A549 (cell line): Measurements from ENCODE around the gene POLR2J. TPM values are rescaled to one million over a fixed set of nuclear protein-coding genes. Genes with fewer than 3 reads are reported as not detected.
A peak's percentile ranks its signal among the peaks of the same experiment; 100 is the strongest.

Source experiments
- ATAC-seq, 2 experiments: fragments of 200-7000 bp in 1 of 2; fragments of >200 bp in 1 of 2; cut with Nextera tagmentation in 1 of 2; cut with Tn5 transposase in 1 of 2; 3 replicates each; pipeline versions ENCODE4 v1.8.0 to v1.9.1; 2018 to 2020; ENCODE audit warnings: mild to moderate bottlenecking in 1 of 2, moderate library complexity in 1 of 2
- CTCF ChIA-PET: fragments of 300-600 bp; sonication (Branson Sonifier 250); formaldehyde crosslinking; extraction: SDS; loops from one replicate; lab custom pipeline; 2021; ENCODE audit warnings: antibody characterized with exemption, inconsistent platforms; lab: Yijun Ruan, JAX
- POLR2A ChIA-PET: fragments of 350-600 bp; formaldehyde crosslinking; extraction: SDS; loops from one replicate; lab custom pipeline; 2021; ENCODE audit warnings: antibody characterized with exemption, inconsistent platforms; lab: Yijun Ruan, JAX
- DNase-seq, 2 experiments: peaks; one replicate each; pipeline versions ENCODE4 v3.0.0 to v3.0.0-alpha.2; 2011 to 2016; ENCODE audit warnings: low read depth in 1 of 2, low spot score in 1 of 2
- FAIRE-seq: peaks from 2 replicates; lab custom pipeline; 2011; peaks lifted over from hg19 to GRCh38; lab: Jason Lieb, UNC
- H3K27ac ChIP-seq, 2 experiments: fragments of >200 bp; sonication (Bioruptor Twin); formaldehyde crosslinking; 3 replicates each; pipeline ENCODE4 v1.5.1; 2016 to 2017
- H3K4me1 ChIP-seq: fragments of >200 bp; sonication (Bioruptor Twin); formaldehyde crosslinking; 3 replicates; pipeline ENCODE4 v1.6.1; 2016
- H3K4me2 ChIP-seq: fragments of >200 bp; sonication (Bioruptor Twin); formaldehyde crosslinking; 3 replicates; pipeline ENCODE4 v1.6.1; 2016
- H3K4me3 ChIP-seq: fragments of >200 bp; sonication (Bioruptor Twin); formaldehyde crosslinking; 3 replicates; pipeline ENCODE4 v1.5.1; 2016
- H3K9me3 ChIP-seq: fragments of >200 bp; sonication (Bioruptor Twin); formaldehyde crosslinking; 3 replicates; pipeline ENCODE4 v1.6.1; 2016
- ATOH8 ChIP-seq: fragments of 250-450 bp; sonication (Bioruptor Pico); IDR thresholded peaks from 2 replicates; pipeline ENCODE4 v1.5.0; 2020; ENCODE audit warnings: low read depth, mild to moderate bottlenecking, moderate library complexity
- BHLHE40 ChIP-seq: IDR thresholded peaks from 2 replicates; pipeline ENCODE4 v1.6.1; 2012; ENCODE audit warnings: low read depth, low read length, inconsistent platforms
- CBX8 ChIP-seq: fragments of 200-600 bp; sonication (generic); IDR thresholded peaks from 2 replicates; pipeline ENCODE4 v1.6.1; 2016
- CHD4 ChIP-seq: fragments of 200-600 bp; sonication (generic); IDR thresholded peaks from 2 replicates; pipeline ENCODE4 v1.6.1; 2016; ENCODE audit warnings: antibody characterized with exemption, mild to moderate bottlenecking, borderline replicate concordance
- CTCF ChIP-seq: fragments of >200 bp; sonication (Bioruptor Twin); formaldehyde crosslinking; IDR thresholded peaks from 3 replicates; pipeline ENCODE4 v1.5.1; 2016
- EHF ChIP-seq: fragments of 250-450 bp; sonication (Bioruptor Pico); IDR thresholded peaks from 2 replicates; pipeline ENCODE4 v1.5.0; 2020; ENCODE audit warnings: mild to moderate bottlenecking
- EHMT2 ChIP-seq: fragments of 200-600 bp; sonication (generic); IDR thresholded peaks from 2 replicates; pipeline ENCODE4 v1.6.1; 2016; ENCODE audit warnings: antibody characterized with exemption, low read depth, mild to moderate bottlenecking, moderate library complexity
- ELK1 ChIP-seq: fragments of 150-350 bp; IDR thresholded peaks from 2 replicates; pipeline ENCODE4 v1.6.1; 2014; ENCODE audit warnings: low read depth, mild to moderate bottlenecking, low read length
- ESRRA ChIP-seq: fragments of 150-350 bp; IDR thresholded peaks from 2 replicates; pipeline ENCODE4 v1.6.1; 2014; ENCODE audit warnings: mild to moderate bottlenecking, low read length, borderline replicate concordance
- FOSB ChIP-seq: fragments of 250-450 bp; sonication (Bioruptor Pico); IDR thresholded peaks from 2 replicates; pipeline ENCODE4 v1.5.0; 2020; ENCODE audit warnings: mild to moderate bottlenecking, moderate library complexity
- FOSL2 ChIP-seq, 2 experiments: fragments of 450-650 bp in 1 of 2; fragments of >200 bp in 1 of 2; sonication (Bioruptor Twin) in 1 of 2; formaldehyde crosslinking; IDR thresholded peaks; 2 replicates each; pipeline versions ENCODE4 v1.5.0 to v1.6.1; 2016 to 2020; ENCODE audit warnings: mild to moderate bottlenecking in 1 of 2, moderate library complexity in 1 of 2
- FOXS1 ChIP-seq: fragments of 250-450 bp; sonication (Bioruptor Pico); IDR thresholded peaks from 2 replicates; pipeline ENCODE4 v1.5.0; 2020; ENCODE audit warnings: mild to moderate bottlenecking, moderate library complexity
- GATA3 ChIP-seq: IDR thresholded peaks from 2 replicates; pipeline ENCODE4 v1.6.1; 2012; ENCODE audit warnings: borderline replicate concordance
- HDAC2 ChIP-seq: fragments of 200-600 bp; sonication (generic); IDR thresholded peaks from 2 replicates; pipeline ENCODE4 v1.6.1; 2016
- HES2 ChIP-seq: fragments of >200 bp; sonication (Bioruptor Twin); formaldehyde crosslinking; IDR thresholded peaks from 2 replicates; pipeline ENCODE4 v1.6.1; 2016
- HEYL ChIP-seq: fragments of 250-450 bp; sonication (Bioruptor Pico); IDR thresholded peaks from 2 replicates; pipeline ENCODE4 v1.8.0; 2021; ENCODE audit warnings: mild to moderate bottlenecking, moderate library complexity
- HOXA7 ChIP-seq: fragments of 250-450 bp; sonication (Bioruptor Pico); IDR thresholded peaks from 2 replicates; pipeline ENCODE4 v1.5.0; 2020; ENCODE audit warnings: mild to moderate bottlenecking, moderate library complexity
- HOXB5 ChIP-seq: fragments of 250-450 bp; sonication (Bioruptor Pico); IDR thresholded peaks from 2 replicates; pipeline ENCODE4 v1.5.0; 2020; ENCODE audit warnings: mild to moderate bottlenecking, moderate library complexity
- JUN ChIP-seq, 2 experiments: fragments of >200 bp; sonication (Bioruptor Twin); formaldehyde crosslinking; IDR thresholded peaks; 2 replicates in 1 of 2; 3 replicates in 1 of 2; pipeline ENCODE4 v1.6.1; 2016 to 2017
- JUNB ChIP-seq: fragments of >200 bp; sonication (Bioruptor Twin); formaldehyde crosslinking; IDR thresholded peaks from 2 replicates; pipeline ENCODE4 v1.6.1; 2016
- KDM1A ChIP-seq: fragments of 200-600 bp; sonication (generic); IDR thresholded peaks from 2 replicates; pipeline ENCODE4 v1.6.1; 2016; ENCODE audit warnings: low read depth, mild to moderate bottlenecking
- MAFK ChIP-seq: fragments of 450-650 bp; IDR thresholded peaks from 2 replicates; pipeline ENCODE4 v1.6.1; 2014; ENCODE audit not compliant: partially characterized antibody
- NPAS2 ChIP-seq: fragments of 250-450 bp; sonication (Bioruptor Pico); IDR thresholded peaks from 2 replicates; pipeline ENCODE4 v1.8.0; 2022; ENCODE audit warnings: mild to moderate bottlenecking, moderate library complexity, borderline replicate concordance
- NR3C1 ChIP-seq: fragments of >200 bp; sonication (Bioruptor Twin); formaldehyde crosslinking; IDR thresholded peaks from 3 replicates; pipeline ENCODE4 v1.6.1; 2017
- PBX3 ChIP-seq: IDR thresholded peaks from 2 replicates; pipeline ENCODE4 v1.6.1; 2012
- PHF8 ChIP-seq: fragments of 200-600 bp; sonication (generic); IDR thresholded peaks from 2 replicates; pipeline ENCODE4 v1.6.1; 2016; ENCODE audit warnings: low read depth, mild to moderate bottlenecking, antibody characterized with exemption, moderate library complexity, borderline replicate concordance
- POLR2A ChIP-seq: IDR thresholded peaks from 2 replicates; pipeline ENCODE4 v1.6.1; 2012; ENCODE audit warnings: mild to moderate bottlenecking, low read length
- RAD21 ChIP-seq, 2 experiments: fragments of >200 bp in 1 of 2; sonication (Bioruptor Twin) in 1 of 2; formaldehyde crosslinking in 1 of 2; IDR thresholded peaks in 1 of 2; conservative IDR thresholded peaks in 1 of 2; 2 replicates in 1 of 2; 3 replicates in 1 of 2; pipeline ENCODE4 v1.6.1; 2012 to 2018; ENCODE audit warnings: inconsistent platforms in 1 of 2
- RCOR1 ChIP-seq: fragments of 150-350 bp; IDR thresholded peaks from 2 replicates; pipeline ENCODE4 v1.6.1; 2014; ENCODE audit warnings: antibody characterized with exemption, low read length, low read depth
- RNF2 ChIP-seq: fragments of 200-600 bp; sonication (generic); IDR thresholded peaks from 2 replicates; pipeline ENCODE4 v1.6.1; 2016; ENCODE audit warnings: low read depth, mild to moderate bottlenecking, antibody characterized with exemption, moderate library complexity, borderline replicate concordance
- SMC3 ChIP-seq: fragments of >200 bp; sonication (Bioruptor Twin); formaldehyde crosslinking; IDR thresholded peaks from 3 replicates; pipeline ENCODE4 v1.6.1; 2018; ENCODE audit warnings: inconsistent platforms
- SREBF2 ChIP-seq: fragments of 450-650 bp; IDR thresholded peaks from 2 replicates; pipeline ENCODE4 v1.6.1; 2014; ENCODE audit warnings: mild to moderate bottlenecking, moderate library complexity
- TFCP2L1 ChIP-seq: fragments of 250-450 bp; sonication (Bioruptor Pico); IDR thresholded peaks from 2 replicates; pipeline ENCODE4 v1.5.0; 2021; ENCODE audit warnings: mild to moderate bottlenecking
- ZC3H11A ChIP-seq: fragments of 450-650 bp; IDR thresholded peaks from 2 replicates; pipeline ENCODE4 v1.6.1; 2014; ENCODE audit warnings: antibody characterized with exemption, mild to moderate bottlenecking
- ZFP36 ChIP-seq: fragments of 450-650 bp; IDR thresholded peaks from 2 replicates; pipeline ENCODE4 v1.6.1; 2014; ENCODE audit warnings: borderline replicate concordance; ENCODE audit not compliant: partially characterized antibody
- ZNF302 ChIP-seq: fragments of 250-450 bp; sonication (Bioruptor Pico); IDR thresholded peaks from 2 replicates; pipeline ENCODE4 v1.9.0; 2021; ENCODE audit warnings: inconsistent platforms, mild to moderate bottlenecking, moderate library complexity
- ZSCAN20 ChIP-seq: fragments of 250-450 bp; sonication (Bioruptor Pico); IDR thresholded peaks from 2 replicates; pipeline ENCODE4 v1.8.0; 2022; ENCODE audit warnings: mild to moderate bottlenecking, moderate library complexity
- WGBS: methylation state at CpG from one replicate; pipeline ENCODE4 v1.1.6; 2017; ENCODE audit errors: missing lambda C conversion rate; 5-methylcytosine and 5-hydroxymethylcytosine counted together
- polyA plus RNA-seq, 4 experiments: library from polyadenylated mRNA; depleted of rRNA in 3 of 4; stranded (reverse); fragments of >200 nt; fragmentation: RNase III in 1 of 4; extraction: RNeasy Plus Mini Kit Qiagen cat#74134 plus additional on column Dnase treatment in 1 of 4; gene quantifications; 2 replicates in 3 of 4; 3 replicates in 1 of 4; pipeline ENCODE4 v1.2.3, GENCODE V29; 2011 to 2017

POLR2J gene
- polyA plus RNA-seq, 2 of the 4 experiments (the other 2 are of a cell fraction) = 99.0 to 104 TPM

GRCh38 chr7:102464577-102465280 is 14.0 kb downstream of the POLR2J start, which contains the start of the genes ALKBH4 and LRWD1:
Gene ALKBH4 (minus strand): TSS chr7:102464863. CDS start chr7:102464836, 27 bp downstream.
Gene LRWD1 (plus strand): TSS chr7:102464984. CDS start chr7:102465081, 97 bp downstream.
- CTCF ChIA-PET = interaction anchor here (0.8 to 2.0 kb wide), 5 partner anchors 25 to 186 kb away, joined by 3 to 9 read pairs (median 4); no protein-coding TSS in a partner anchor
- peak within 1 kb of the TSS; percentile 89 for H3K4me2 ChIP-seq
- H3K27ac ChIP-seq = peak within 1 kb of the TSS; percentile 84 to 94
- POLR2A ChIA-PET = interaction anchor here (1.2 kb wide), 1 partner anchor 8 kb away, joined by 4 read pairs; no protein-coding TSS in a partner anchor
- 3% methylated on average over 13 of the region's 81 CpGs for whole genome bisulfite sequencing
- peak within 1 kb of the TSS; percentile 77 for H3K4me3 ChIP-seq
- no peaks in the 10 kb centered on the region for H3K9me3 ChIP-seq
- DNase-seq = peak; percentile 89 to 94
- peaks cover 10% of the 10 kb centered on the region; the same call in 2 of the 3 replicates for H3K4me1 ChIP-seq
- peak; percentile 82 to 89 for ATAC-seq
- peak; percentile 65 for FAIRE-seq
- TF ChIP-seq ZFP36 (no peak), BHLHE40 (no peak), CBX8 (no peak), JUNB (no peak), HDAC2 (no peak), KDM1A (no peak), ZC3H11A (no peak), ZNF302 (CRISPR knock-in tag) (no peak), HOXB5 (CRISPR knock-in tag) (no peak), RAD21 (conservative IDR thresholded peaks at IDR 0.05 in 1 of 2, IDR thresholded peaks at IDR 0.05 in 1 of 2) (0 out of 5 replicates have a peak, but pooled peaks of 1 of the 2 experiments have one; percentile 19), CTCF (no peak), ATOH8 (no peak), POLR2A (peak; percentile 88), NPAS2 (CRISPR knock-in tag) (no peak), RCOR1 (no peak), MAFK (no peak), TFCP2L1 (CRISPR knock-in tag) (no peak), PHF8 (peak; percentile 46; the same call in 1 of the 2 replicates), ZSCAN20 (CRISPR knock-in tag) (no peak), ELK1 (no peak), FOSB (CRISPR knock-in tag) (no peak), EHMT2 (no peak), HOXA7 (CRISPR knock-in tag) (no peak), FOSL2 (IDR thresholded peaks at IDR 0.05) (no peak), FOSL2 (CRISPR knock-in tag; IDR thresholded peaks at IDR 0.05) (no peak), FOXS1 (CRISPR knock-in tag) (no peak), EHF (CRISPR knock-in tag) (no peak), SMC3 (peak; percentile 8; the same call in 1 of the 3 replicates), SREBF2 (no peak), HEYL (CRISPR knock-in tag) (no peak), HES2 (no peak), JUN (IDR thresholded peaks at IDR 0.05) (peak; percentile 70 to 78; a peak in 4 of 5 replicates), CHD4 (no peak), PBX3 (no peak), GATA3 (no peak), NR3C1 (no peak), RNF2 (no peak), ESRRA (no peak)
